K562 (cell line): ENCODE measurements around the gene SLC4A2. TPM values are rescaled to one million over a fixed set of nuclear protein-coding genes. Genes with fewer than 3 reads are reported as not detected.
A peak's percentile ranks its signal among the peaks of the same experiment; 100 is the strongest.

Experiments
- CHD1 ChIP-seq: fragments of 200-600 bp; sonication (generic); IDR thresholded peaks from one replicate; pipeline ENCODE4 v1.6.1; 2012; ENCODE audit warnings: mild to moderate bottlenecking, moderate library complexity, low read length, inconsistent platforms
- GABPB1 ChIP-seq: sonication (generic); formaldehyde crosslinking; IDR thresholded peaks from 2 replicates; pipeline ENCODE4 v1.8.0; 2022; ENCODE audit warnings: mild to moderate bottlenecking, missing genetic modification reagents
- ILK ChIP-seq: fragments of 450-650 bp; IDR thresholded peaks from 2 replicates; pipeline ENCODE4 v1.6.1; 2016; ENCODE audit warnings: missing genetic modification characterization, low read depth, mild to moderate bottlenecking, missing compliant biosample characterization, moderate library complexity, borderline replicate concordance
- SAP30 ChIP-seq: fragments of 200-600 bp; sonication (generic); IDR thresholded peaks from 2 replicates; pipeline ENCODE4 v1.6.1; 2012; ENCODE audit warnings: borderline replicate concordance, low read depth, mild to moderate bottlenecking, moderate library complexity, low read length, control low read depth, inconsistent platforms; ENCODE audit not compliant: insufficient read depth, poor library complexity, severe bottlenecking
- SMARCA5 ChIP-seq: fragments of 450-650 bp; IDR thresholded peaks from 2 replicates; pipeline ENCODE4 v1.6.1; 2016
- ZNF282 ChIP-seq: sonication (generic); formaldehyde crosslinking; IDR thresholded peaks from 2 replicates; pipeline ENCODE4 v1.8.1; 2023; ENCODE audit warnings: missing genetic modification reagents
- ZSCAN32 ChIP-seq: fragments of 450-650 bp; formaldehyde crosslinking; IDR thresholded peaks from 2 replicates; pipeline ENCODE4 v1.4.0; 2020; ENCODE audit warnings: mild to moderate bottlenecking, moderate library complexity
- polyA plus RNA-seq, 8 experiments: library from polyadenylated mRNA; depleted of rRNA in 4 of 8; stranded (reverse) in 5 of 8; unstranded in 3 of 8; fragments of >200 nt; fragmentation: Nextera tagmentation in 2 of 8; fragmentation: Illumina TruSeq in 1 of 8; extraction: Ambion mirVana in 2 of 8; extraction: Trizol in 1 of 8; gene quantifications; 2 replicates each; pipeline versions ENCODE4 v1.2.1 to v1.2.3, GENCODE V29; 2011 to 2014; ENCODE audit warnings: inconsistent platforms in 1 of 8, missing spikeins in 1 of 8
- total RNA-seq, 7 experiments: library from RNA; depleted of rRNA in 6 of 7; stranded (reverse); fragments of >200 nt in 6 of 7; fragmentation: Illumina TruSeq in 2 of 7; extraction: Trizol in 2 of 7; gene quantifications; 2 replicates each; pipeline versions ENCODE4 v1.2.1 to v1.2.3, GENCODE V29; 2011 to 2021; ENCODE audit warnings: low replicate concordance in 1 of 7
- TF ChIP-seq, protein P1 (sequence below): fragments of 250-450 bp; sonication (Bioruptor Pico); IDR thresholded peaks from 2 replicates; pipeline ENCODE4 v1.5.0; 2021; ENCODE audit warnings: mild to moderate bottlenecking, moderate library complexity
- TF ChIP-seq, protein P2 (sequence below): fragments of 450-650 bp; IDR thresholded peaks from 2 replicates; pipeline ENCODE4 v1.6.1; 2016
- TF ChIP-seq, protein P3 (sequence below): sonication (generic); formaldehyde crosslinking; IDR thresholded peaks from 2 replicates; pipeline ENCODE4 v1.8.0; 2023; ENCODE audit warnings: missing genetic modification reagents, mild to moderate bottlenecking, borderline replicate concordance
- TF ChIP-seq, protein P4 (sequence below): sonication (generic); formaldehyde crosslinking; IDR thresholded peaks from 2 replicates; pipeline ENCODE4 v1.8.1; 2023; ENCODE audit warnings: mild to moderate bottlenecking, missing genetic modification reagents
- TF ChIP-seq, protein P5 (sequence below): fragments of 250-450 bp; sonication (Bioruptor Pico); IDR thresholded peaks from 2 replicates; pipeline ENCODE4 v1.8.0; 2022; ENCODE audit warnings: inconsistent platforms

SLC4A2 gene
- total and polyA plus RNA-seq, 9 of the 15 experiments (the other 6 are each of a cell fraction or from before 2014, with no cell fraction given) = 11.4 to 375 (median 130) TPM

DNA sequence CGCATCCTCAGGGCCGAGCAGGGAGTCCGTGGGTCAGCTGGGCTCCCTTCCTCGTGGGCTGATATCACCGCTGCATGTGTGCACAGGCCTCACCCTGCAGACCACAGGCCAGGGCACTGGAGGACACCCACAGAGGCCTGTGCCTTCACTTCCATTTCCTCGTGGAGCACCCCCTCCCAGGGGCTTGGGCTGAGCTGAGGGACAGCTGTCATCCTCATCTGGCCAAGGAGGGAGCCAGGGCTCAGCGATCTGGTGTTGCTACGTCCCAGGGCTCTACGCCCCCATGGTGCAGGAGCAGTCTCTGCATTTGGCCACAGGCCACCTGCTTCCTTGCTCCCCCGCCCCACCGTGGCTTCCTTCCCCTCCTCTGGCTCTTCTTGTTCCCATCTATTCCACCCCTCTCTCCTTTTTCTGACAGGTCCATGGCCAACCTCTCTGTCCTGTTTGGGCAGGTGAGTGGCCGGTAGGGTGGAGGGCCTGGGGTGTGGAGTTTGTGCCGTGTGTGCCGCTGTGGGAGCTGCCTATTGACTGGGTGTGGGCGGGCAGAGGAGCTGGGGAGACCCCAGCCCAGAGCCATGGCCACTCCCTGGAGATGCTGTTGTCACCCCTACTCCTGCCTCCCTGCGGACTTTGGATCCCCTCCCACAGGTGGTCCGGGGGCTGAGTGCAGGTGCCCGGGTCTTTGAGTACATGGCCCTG lies 19.4 kb upstream of the SLC4A2 start (continued):
- TF ChIP-seq, protein P1, sequence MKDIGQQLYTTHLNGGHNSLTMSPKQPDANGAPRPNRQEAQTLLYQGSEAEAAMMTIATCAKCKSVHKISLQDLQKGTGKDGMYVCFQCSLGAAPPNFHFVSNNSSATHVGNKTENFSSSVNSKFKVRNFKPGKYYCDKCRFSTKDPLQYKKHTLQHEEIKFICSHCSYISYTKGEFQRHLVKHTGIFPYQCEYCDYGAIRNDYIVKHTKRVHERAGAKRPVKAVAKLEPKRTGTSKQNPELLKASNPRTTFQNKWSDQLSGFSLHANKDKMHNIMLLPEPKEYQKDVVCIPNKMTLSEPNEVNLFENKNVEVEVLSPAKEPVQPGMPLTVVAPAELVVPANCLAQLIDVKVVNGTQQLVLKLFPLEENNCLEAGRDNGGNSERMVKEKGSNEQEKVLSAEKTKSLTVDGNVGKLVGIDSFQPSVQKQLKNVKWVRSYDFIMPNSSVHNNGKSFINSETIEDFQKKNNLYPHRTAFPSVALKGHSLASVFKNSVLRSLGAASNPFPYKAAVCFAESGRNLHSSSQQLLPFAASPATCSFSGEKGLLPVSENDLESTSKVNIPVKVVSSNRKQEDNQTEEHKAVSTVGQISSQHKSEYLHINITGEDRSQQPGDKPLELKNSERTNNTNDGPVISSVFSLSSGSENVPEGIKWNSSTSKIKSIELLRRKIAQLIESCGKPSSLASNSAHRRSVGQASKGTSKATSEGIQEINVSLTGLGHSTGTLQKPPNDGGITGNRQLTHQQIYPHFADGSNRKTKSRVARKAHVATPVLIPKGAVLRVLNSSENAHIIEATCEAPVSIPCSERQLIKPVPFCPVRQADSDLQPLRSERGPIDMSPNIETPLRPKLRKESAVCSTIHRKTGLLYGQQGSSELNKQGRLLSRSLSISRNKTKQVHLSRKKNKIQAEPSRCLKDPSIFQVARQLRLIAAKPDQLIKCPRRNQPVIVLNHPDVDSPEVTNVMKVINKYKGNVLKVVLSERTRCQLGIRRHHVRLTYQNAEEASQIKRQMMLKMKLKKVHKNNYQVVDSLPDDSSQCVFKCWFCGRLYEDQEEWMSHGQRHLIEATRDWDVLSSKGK (CRISPR knock-in tag) = no peak
- TF ChIP-seq, protein P2, sequence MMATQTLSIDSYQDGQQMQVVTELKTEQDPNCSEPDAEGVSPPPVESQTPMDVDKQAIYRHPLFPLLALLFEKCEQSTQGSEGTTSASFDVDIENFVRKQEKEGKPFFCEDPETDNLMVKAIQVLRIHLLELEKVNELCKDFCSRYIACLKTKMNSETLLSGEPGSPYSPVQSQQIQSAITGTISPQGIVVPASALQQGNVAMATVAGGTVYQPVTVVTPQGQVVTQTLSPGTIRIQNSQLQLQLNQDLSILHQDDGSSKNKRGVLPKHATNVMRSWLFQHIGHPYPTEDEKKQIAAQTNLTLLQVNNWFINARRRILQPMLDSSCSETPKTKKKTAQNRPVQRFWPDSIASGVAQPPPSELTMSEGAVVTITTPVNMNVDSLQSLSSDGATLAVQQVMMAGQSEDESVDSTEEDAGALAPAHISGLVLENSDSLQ = peak; percentile 69
- TF ChIP-seq ZNF282 (no peak), ILK (tag) (no peak), SMARCA5 (peak; percentile 10; the same call in 1 of the 2 replicates), ZSCAN32 (CRISPR knock-in tag) (no peak), GABPB1 (CRISPR knock-in tag) (peak; percentile 33; the same call in 1 of the 2 replicates), SAP30 (peak; percentile 75), CHD1 (no peak)
- TF ChIP-seq, protein P3, sequence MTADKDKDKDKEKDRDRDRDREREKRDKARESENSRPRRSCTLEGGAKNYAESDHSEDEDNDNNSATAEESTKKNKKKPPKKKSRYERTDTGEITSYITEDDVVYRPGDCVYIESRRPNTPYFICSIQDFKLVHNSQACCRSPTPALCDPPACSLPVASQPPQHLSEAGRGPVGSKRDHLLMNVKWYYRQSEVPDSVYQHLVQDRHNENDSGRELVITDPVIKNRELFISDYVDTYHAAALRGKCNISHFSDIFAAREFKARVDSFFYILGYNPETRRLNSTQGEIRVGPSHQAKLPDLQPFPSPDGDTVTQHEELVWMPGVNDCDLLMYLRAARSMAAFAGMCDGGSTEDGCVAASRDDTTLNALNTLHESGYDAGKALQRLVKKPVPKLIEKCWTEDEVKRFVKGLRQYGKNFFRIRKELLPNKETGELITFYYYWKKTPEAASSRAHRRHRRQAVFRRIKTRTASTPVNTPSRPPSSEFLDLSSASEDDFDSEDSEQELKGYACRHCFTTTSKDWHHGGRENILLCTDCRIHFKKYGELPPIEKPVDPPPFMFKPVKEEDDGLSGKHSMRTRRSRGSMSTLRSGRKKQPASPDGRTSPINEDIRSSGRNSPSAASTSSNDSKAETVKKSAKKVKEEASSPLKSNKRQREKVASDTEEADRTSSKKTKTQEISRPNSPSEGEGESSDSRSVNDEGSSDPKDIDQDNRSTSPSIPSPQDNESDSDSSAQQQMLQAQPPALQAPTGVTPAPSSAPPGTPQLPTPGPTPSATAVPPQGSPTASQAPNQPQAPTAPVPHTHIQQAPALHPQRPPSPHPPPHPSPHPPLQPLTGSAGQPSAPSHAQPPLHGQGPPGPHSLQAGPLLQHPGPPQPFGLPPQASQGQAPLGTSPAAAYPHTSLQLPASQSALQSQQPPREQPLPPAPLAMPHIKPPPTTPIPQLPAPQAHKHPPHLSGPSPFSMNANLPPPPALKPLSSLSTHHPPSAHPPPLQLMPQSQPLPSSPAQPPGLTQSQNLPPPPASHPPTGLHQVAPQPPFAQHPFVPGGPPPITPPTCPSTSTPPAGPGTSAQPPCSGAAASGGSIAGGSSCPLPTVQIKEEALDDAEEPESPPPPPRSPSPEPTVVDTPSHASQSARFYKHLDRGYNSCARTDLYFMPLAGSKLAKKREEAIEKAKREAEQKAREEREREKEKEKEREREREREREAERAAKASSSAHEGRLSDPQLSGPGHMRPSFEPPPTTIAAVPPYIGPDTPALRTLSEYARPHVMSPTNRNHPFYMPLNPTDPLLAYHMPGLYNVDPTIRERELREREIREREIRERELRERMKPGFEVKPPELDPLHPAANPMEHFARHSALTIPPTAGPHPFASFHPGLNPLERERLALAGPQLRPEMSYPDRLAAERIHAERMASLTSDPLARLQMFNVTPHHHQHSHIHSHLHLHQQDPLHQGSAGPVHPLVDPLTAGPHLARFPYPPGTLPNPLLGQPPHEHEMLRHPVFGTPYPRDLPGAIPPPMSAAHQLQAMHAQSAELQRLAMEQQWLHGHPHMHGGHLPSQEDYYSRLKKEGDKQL (CRISPR knock-in tag) = peak; percentile 97; the same call in 1 of the 2 replicates
- TF ChIP-seq, protein P4, sequence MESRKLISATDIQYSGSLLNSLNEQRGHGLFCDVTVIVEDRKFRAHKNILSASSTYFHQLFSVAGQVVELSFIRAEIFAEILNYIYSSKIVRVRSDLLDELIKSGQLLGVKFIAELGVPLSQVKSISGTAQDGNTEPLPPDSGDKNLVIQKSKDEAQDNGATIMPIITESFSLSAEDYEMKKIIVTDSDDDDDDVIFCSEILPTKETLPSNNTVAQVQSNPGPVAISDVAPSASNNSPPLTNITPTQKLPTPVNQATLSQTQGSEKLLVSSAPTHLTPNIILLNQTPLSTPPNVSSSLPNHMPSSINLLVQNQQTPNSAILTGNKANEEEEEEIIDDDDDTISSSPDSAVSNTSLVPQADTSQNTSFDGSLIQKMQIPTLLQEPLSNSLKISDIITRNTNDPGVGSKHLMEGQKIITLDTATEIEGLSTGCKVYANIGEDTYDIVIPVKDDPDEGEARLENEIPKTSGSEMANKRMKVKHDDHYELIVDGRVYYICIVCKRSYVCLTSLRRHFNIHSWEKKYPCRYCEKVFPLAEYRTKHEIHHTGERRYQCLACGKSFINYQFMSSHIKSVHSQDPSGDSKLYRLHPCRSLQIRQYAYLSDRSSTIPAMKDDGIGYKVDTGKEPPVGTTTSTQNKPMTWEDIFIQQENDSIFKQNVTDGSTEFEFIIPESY (CRISPR knock-in tag) = 0 out of 2 replicates have a peak, but pooled peaks have one; percentile 5
- TF ChIP-seq, protein P5, sequence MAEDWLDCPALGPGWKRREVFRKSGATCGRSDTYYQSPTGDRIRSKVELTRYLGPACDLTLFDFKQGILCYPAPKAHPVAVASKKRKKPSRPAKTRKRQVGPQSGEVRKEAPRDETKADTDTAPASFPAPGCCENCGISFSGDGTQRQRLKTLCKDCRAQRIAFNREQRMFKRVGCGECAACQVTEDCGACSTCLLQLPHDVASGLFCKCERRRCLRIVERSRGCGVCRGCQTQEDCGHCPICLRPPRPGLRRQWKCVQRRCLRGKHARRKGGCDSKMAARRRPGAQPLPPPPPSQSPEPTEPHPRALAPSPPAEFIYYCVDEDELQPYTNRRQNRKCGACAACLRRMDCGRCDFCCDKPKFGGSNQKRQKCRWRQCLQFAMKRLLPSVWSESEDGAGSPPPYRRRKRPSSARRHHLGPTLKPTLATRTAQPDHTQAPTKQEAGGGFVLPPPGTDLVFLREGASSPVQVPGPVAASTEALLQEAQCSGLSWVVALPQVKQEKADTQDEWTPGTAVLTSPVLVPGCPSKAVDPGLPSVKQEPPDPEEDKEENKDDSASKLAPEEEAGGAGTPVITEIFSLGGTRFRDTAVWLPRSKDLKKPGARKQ (CRISPR knock-in tag) = no peak
